Panc1 (cell line): ENCODE measurements around the gene PFKFB4. TPM values are rescaled to one million over a fixed set of nuclear protein-coding genes. Genes with fewer than 3 reads are reported as not detected.

Experiments
- ATAC-seq: fragments of 200-7000 bp; cut with Tn5 transposase; 2 replicates; pipeline ENCODE4 v1.9.1; 2020; ENCODE audit warnings: mild to moderate bottlenecking, moderate library complexity
- BruUV-seq: library from RNA; stranded (reverse); fragments of 400-500 nt; replicated peaks from 2 replicates; lab custom pipeline; 2021; lab: Mats Ljungman, UMichigan
- CTCF ChIA-PET: fragments of 300-600 bp; sonication (Branson Sonifier 250); formaldehyde crosslinking; loops from one replicate; lab custom pipeline; 2022; ENCODE audit warnings: antibody characterized with exemption; lab: Charles Lee
- POLR2A ChIA-PET: fragments of 300-600 bp; sonication (Branson Sonifier 250); formaldehyde crosslinking; loops from one replicate; lab custom pipeline; 2022; ENCODE audit warnings: antibody characterized with exemption; lab: Charles Lee
- DNase-seq: peaks from one replicate; pipeline ENCODE4 v3.0.0-alpha.2; 2010; ENCODE audit warnings: low read depth, low spot score
- H3K27ac ChIP-seq: 2 replicates; pipeline ENCODE4 v1.5.1; 2011; ENCODE audit warnings: mild to moderate bottlenecking, low read length, inconsistent platforms
- H3K27me3 ChIP-seq: fragments of 200-500 bp; sonication (Bioruptor generic); 2 replicates; pipeline ENCODE4 v1.6.0; 2014; ENCODE audit warnings: low read length, inconsistent platforms; ENCODE audit not compliant: control insufficient read depth, insufficient read depth
- H3K36me3 ChIP-seq: fragments of 200-500 bp; sonication (Bioruptor generic); 2 replicates; pipeline ENCODE4 v1.5.1; 2014; ENCODE audit warnings: inconsistent platforms, mild to moderate bottlenecking, low read length, moderate library complexity; ENCODE audit not compliant: control insufficient read depth, insufficient read depth
- H3K4me1 ChIP-seq: 2 replicates; pipeline ENCODE4 v1.5.1; 2011; ENCODE audit warnings: inconsistent platforms, mild to moderate bottlenecking, low read length, moderate library complexity; ENCODE audit not compliant: control insufficient read depth, insufficient read depth
- H3K4me3 ChIP-seq, 2 experiments: 2 replicates each; pipeline ENCODE4 v1.5.1; 2011 to 2012; ENCODE audit warnings: low read depth in 2 of 2, low read length in 2 of 2, mild to moderate bottlenecking in 2 of 2, inconsistent platforms in 1 of 2, moderate library complexity in 1 of 2
- H3K9me3 ChIP-seq: fragments of 200-500 bp; sonication (Bioruptor generic); 2 replicates; pipeline ENCODE4 v1.5.1; 2014; ENCODE audit warnings: low read depth, mild to moderate bottlenecking, inconsistent platforms, low read length, moderate library complexity; ENCODE audit not compliant: control insufficient read depth, insufficient read depth
- POLR2AphosphoS5 ChIP-seq: IDR thresholded peaks from 2 replicates; pipeline ENCODE4 v1.6.1; 2012; ENCODE audit warnings: mild to moderate bottlenecking, low read depth, low read length, moderate library complexity
- SIN3A ChIP-seq: IDR thresholded peaks from 2 replicates; pipeline ENCODE4 v1.6.1; 2012; ENCODE audit warnings: low read depth, mild to moderate bottlenecking, low read length, moderate library complexity, borderline replicate concordance; ENCODE audit not compliant: insufficient read depth
- TCF7L2 ChIP-seq: IDR thresholded peaks from 2 replicates; pipeline ENCODE4 v1.6.1; 2011; ENCODE audit warnings: mild to moderate bottlenecking, low read depth, low read length, inconsistent platforms
- in situ Hi-C: cut with HindIII; loops from 2 replicates; pipeline ENCODE4 v1.10.0; 2016; ENCODE audit warnings: low sequenced_read_pairs, low pct_unique_long_range_greater_than_20kb
- intact Hi-C: fragments of 100-400 bp; cut with micrococcal nuclease; formaldehyde crosslinking; loops from one replicate; pipeline ENCODE4 v1.10.0; 2022; ENCODE audit not compliant: unreplicated experiment
- total RNA-seq: library from RNA; stranded (reverse); gene quantifications from one replicate; pipeline ENCODE4 v1.2.1, GENCODE V29; 2021; ENCODE audit not compliant: unreplicated experiment
- TF ChIP-seq, protein P1 (sequence below), 2 experiments: IDR thresholded peaks; 2 replicates each; pipeline ENCODE4 v1.6.1; 2011 to 2012; ENCODE audit warnings: low read depth in 2 of 2, control low read depth in 1 of 2, low read length in 1 of 2, mild to moderate bottlenecking in 1 of 2, moderate library complexity in 1 of 2; ENCODE audit not compliant: insufficient read depth in 1 of 2
- TF ChIP-seq, protein P2 (sequence below): fragments of 450-650 bp; IDR thresholded peaks from 2 replicates; pipeline ENCODE4 v1.5.1; 2017; ENCODE audit warnings: mild to moderate bottlenecking

PFKFB4 gene
- total RNA-seq, 1 experiment from 2014 or later: 6.0 TPM

- POLR2A ChIA-PET: no interaction called here
- Histone ChIP-seq H3K36me3 (no peaks in the 10 kb centered on the region), H3K27ac (peak within 1 kb of the TSS; percentile 57), H3K4me1 (peaks cover 34% of the 10 kb centered on the region), H3K4me3 (peak within 1 kb of the TSS; percentile 32 to 43), H3K9me3 (no peaks in the 10 kb centered on the region), H3K27me3 (no peaks in the 10 kb centered on the region)
- no TSS peak for BruUV-seq
- CTCF ChIA-PET: no interaction called here
- peak; percentile 35 for ATAC-seq
- TF ChIP-seq TCF7L2: no peak
- TF ChIP-seq, protein P1, sequence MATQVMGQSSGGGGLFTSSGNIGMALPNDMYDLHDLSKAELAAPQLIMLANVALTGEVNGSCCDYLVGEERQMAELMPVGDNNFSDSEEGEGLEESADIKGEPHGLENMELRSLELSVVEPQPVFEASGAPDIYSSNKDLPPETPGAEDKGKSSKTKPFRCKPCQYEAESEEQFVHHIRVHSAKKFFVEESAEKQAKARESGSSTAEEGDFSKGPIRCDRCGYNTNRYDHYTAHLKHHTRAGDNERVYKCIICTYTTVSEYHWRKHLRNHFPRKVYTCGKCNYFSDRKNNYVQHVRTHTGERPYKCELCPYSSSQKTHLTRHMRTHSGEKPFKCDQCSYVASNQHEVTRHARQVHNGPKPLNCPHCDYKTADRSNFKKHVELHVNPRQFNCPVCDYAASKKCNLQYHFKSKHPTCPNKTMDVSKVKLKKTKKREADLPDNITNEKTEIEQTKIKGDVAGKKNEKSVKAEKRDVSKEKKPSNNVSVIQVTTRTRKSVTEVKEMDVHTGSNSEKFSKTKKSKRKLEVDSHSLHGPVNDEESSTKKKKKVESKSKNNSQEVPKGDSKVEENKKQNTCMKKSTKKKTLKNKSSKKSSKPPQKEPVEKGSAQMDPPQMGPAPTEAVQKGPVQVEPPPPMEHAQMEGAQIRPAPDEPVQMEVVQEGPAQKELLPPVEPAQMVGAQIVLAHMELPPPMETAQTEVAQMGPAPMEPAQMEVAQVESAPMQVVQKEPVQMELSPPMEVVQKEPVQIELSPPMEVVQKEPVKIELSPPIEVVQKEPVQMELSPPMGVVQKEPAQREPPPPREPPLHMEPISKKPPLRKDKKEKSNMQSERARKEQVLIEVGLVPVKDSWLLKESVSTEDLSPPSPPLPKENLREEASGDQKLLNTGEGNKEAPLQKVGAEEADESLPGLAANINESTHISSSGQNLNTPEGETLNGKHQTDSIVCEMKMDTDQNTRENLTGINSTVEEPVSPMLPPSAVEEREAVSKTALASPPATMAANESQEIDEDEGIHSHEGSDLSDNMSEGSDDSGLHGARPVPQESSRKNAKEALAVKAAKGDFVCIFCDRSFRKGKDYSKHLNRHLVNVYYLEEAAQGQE (IDR thresholded peaks at IDR 0.05; ENCODE audit: insufficient read depth in 1 of 2, low read depth in 2 of 2, low read length in 1 of 2): no peak
- DNase-seq: no peak
- in situ Hi-C loops (no loop called here), intact Hi-C loops (no loop called here)
Measured at GRCh38 chr3:48595075-48595525, 38.5 kb upstream of the PFKFB4 start, which contains the start of gene COL7A1. COL7A1 (minus strand) TSS chr3:48595329; CDS start chr3:48595159, 170 bp downstream.

DNA sequence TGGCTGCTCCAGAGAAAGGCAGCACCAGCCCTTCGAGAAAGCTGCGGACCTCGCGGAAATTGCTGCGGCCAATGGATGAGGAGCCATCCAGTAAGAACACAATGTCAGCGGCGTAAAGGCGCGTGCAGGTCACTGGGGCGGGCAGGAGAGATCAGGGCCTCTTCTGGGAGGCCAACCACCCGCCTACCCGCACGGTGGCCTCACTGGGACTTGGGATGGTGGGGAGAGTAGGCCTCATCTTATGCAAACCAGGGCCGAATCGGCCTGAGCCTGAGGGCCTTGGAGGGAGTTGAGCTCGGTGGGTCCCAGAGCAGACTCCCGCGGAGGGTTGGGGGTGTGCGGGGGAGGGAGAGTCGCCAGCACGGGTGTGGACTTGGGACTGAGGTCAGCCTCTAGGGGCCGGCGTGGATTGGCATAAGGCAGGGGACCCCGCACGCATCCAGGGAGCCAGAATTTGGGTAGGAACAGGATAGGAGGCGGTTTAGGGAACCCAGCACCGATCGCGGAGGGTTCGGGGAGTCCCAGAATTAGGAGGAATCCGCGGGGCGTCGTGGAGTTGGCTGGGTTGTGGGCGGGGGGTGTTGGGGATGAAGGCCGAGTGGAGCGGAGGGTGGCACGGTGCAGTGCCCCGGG is 37.9 kb upstream of the PFKFB4 start:
- BruUV-seq: TSS peak; percentile 73
- ATAC-seq: peak; percentile 3
- no peak for DNase-seq
- H3K9me3 ChIP-seq: no peaks in the 10 kb centered on the region
- no peaks in the 10 kb centered on the region for H3K27me3 ChIP-seq
- TF ChIP-seq TCF7L2: no peak
- TF ChIP-seq, protein P2, sequence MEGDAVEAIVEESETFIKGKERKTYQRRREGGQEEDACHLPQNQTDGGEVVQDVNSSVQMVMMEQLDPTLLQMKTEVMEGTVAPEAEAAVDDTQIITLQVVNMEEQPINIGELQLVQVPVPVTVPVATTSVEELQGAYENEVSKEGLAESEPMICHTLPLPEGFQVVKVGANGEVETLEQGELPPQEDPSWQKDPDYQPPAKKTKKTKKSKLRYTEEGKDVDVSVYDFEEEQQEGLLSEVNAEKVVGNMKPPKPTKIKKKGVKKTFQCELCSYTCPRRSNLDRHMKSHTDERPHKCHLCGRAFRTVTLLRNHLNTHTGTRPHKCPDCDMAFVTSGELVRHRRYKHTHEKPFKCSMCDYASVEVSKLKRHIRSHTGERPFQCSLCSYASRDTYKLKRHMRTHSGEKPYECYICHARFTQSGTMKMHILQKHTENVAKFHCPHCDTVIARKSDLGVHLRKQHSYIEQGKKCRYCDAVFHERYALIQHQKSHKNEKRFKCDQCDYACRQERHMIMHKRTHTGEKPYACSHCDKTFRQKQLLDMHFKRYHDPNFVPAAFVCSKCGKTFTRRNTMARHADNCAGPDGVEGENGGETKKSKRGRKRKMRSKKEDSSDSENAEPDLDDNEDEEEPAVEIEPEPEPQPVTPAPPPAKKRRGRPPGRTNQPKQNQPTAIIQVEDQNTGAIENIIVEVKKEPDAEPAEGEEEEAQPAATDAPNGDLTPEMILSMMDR: no peak
- TF ChIP-seq POLR2AphosphoS5: no peak
- no peak for TF ChIP-seq SIN3A
- TF ChIP-seq, protein P1 (IDR thresholded peaks at IDR 0.05; ENCODE audit: insufficient read depth in 1 of 2, low read depth in 2 of 2, low read length in 1 of 2): no peak
- intact Hi-C loops: no loop called here
- in situ Hi-C loops: no loop called here
- POLR2A ChIA-PET: no interaction called here
- H3K36me3 ChIP-seq: no peaks in the 10 kb centered on the region
- peak overlapping the region; percentile 57; the same call in 1 of the 2 replicates for H3K27ac ChIP-seq
- H3K4me3 ChIP-seq: peak overlapping the region; percentile 32 to 43
- CTCF ChIA-PET: no interaction called here
- H3K4me1 ChIP-seq: peaks cover 34% of the 10 kb centered on the region
